ENCODE results near the gene CASP8AP2.

Gene CASP8AP2

GRCh38 chr6:89886378-89887120 is 56.9 kb downstream of the CASP8AP2 start:
- TF ChIP-seq CTCF (IDR thresholded peaks at IDR 0.05), result no peak

- TF ChIP-seq CTCF (IDR thresholded peaks at IDR 0.05), result no peak
These were observed 57.9 kb downstream of the CASP8AP2 start for GRCh38 chr6:89887452-89888137.

- no peak for TF ChIP-seq CTCF (IDR thresholded peaks at IDR 0.05)
These were observed 58.4 kb downstream of the CASP8AP2 start for GRCh38 chr6:89888138-89888514.

- TF ChIP-seq CTCF (IDR thresholded peaks at IDR 0.05), result no peak
These were observed 59.2 kb downstream of the CASP8AP2 start for GRCh38 chr6:89888871-89889270.

- no peak for TF ChIP-seq CTCF (IDR thresholded peaks at IDR 0.05)
These were observed 64.5 kb downstream of the CASP8AP2 start, which contains the start of gene GJA10 for GRCh38 chr6:89894169-89894568. Gene GJA10, plus strand, starts transcription at chr6:89894469. Its CDS starts 0 bp downstream, at chr6:89894469.

GRCh38 chr6:89895276-89895874 is 65.7 kb downstream of the CASP8AP2 start:
- TF ChIP-seq CTCF (IDR thresholded peaks at IDR 0.05), result no peak

- TF ChIP-seq CTCF (IDR thresholded peaks at IDR 0.05), result no peak
These were observed 81.2 kb downstream of the CASP8AP2 start for GRCh38 chr6:89910902-89911240.

Data from LNCAP (cell line).